HepG2 (cell line): Measurements from ENCODE around the gene GRK3. TPM values are rescaled to one million over a fixed set of nuclear protein-coding genes. Genes with fewer than 3 reads are reported as not detected.

ENCODE experiments used
- ATAC-seq: fragments of 200-7000 bp; cut with Tn5 transposase; 3 replicates; pipeline ENCODE4 v1.9.1; 2020; ENCODE audit warnings: mild to moderate bottlenecking, moderate library complexity
- BruUV-seq: library from RNA; stranded (reverse); fragments of 400-500 nt; replicated peaks from 2 replicates; lab custom pipeline; 2021; lab: Mats Ljungman, UMichigan
- CTCF ChIA-PET: fragments of 300-600 bp; formaldehyde crosslinking; extraction: SDS; loops from one replicate; lab custom pipeline; 2021; ENCODE audit warnings: low total read pairs, inconsistent platforms, low intra/inter-chr PET ratio; lab: Yijun Ruan, JAX
- POLR2A ChIA-PET: fragments of 350-600 bp; sonication (Branson Sonifier 250); formaldehyde crosslinking; loops from one replicate; lab custom pipeline; 2020; ENCODE audit warnings: antibody characterized with exemption, inconsistent platforms; lab: Yijun Ruan, JAX
- DNase-seq: peaks from one replicate; pipeline ENCODE4 v3.0.0-alpha.2; 2015; ENCODE audit warnings: low spot score
- FAIRE-seq: peaks from 3 replicates; lab custom pipeline; 2011; peaks lifted over from hg19 to GRCh38; lab: Jason Lieb, UNC
- H2AFZ ChIP-seq: one replicate; pipeline ENCODE4 v1.6.1; 2011; ENCODE audit warnings: low read length, inconsistent platforms
- H3K27ac ChIP-seq: fragments of 300-600 bp; 3 replicates; pipeline ENCODE4 v1.8.0; 2011; ENCODE audit warnings: mixed run types, mild to moderate bottlenecking, mixed read lengths, low read length, inconsistent platforms; ENCODE audit not compliant: insufficient read depth; ENCODE audit errors: extremely low read length
- H3K27me3 ChIP-seq, 2 experiments: fragments of 200-600 bp in 1 of 2; 2 replicates in 1 of 2; 3 replicates in 1 of 2; pipeline versions ENCODE4 v1.6.0 to v1.8.0; 2011; ENCODE audit warnings: low read length in 2 of 2, mild to moderate bottlenecking in 2 of 2, moderate library complexity in 2 of 2, inconsistent platforms in 1 of 2; ENCODE audit not compliant: insufficient read depth in 2 of 2, control insufficient read depth in 1 of 2
- H3K36me3 ChIP-seq, 2 experiments: fragments of 200-600 bp in 1 of 2; replicated peaks in 1 of 2; 2 replicates in 1 of 2; 3 replicates in 1 of 2; pipeline versions ENCODE4 v1.5.1 to v1.8.0; 2011; ENCODE audit warnings: low read length in 2 of 2, inconsistent platforms in 1 of 2; ENCODE audit not compliant: insufficient read depth in 2 of 2, control insufficient read depth in 1 of 2
- H3K4me1 ChIP-seq: 2 replicates; pipeline ENCODE4 v1.5.1; 2012; ENCODE audit warnings: low read length, inconsistent platforms; ENCODE audit not compliant: insufficient read depth
- H3K4me2 ChIP-seq: 2 replicates; pipeline ENCODE4 v1.6.0; 2011; ENCODE audit warnings: low read depth, low read length, inconsistent platforms
- H3K4me3 ChIP-seq, 3 experiments: fragments of 200-600 bp in 1 of 3; sonication (generic), shearing (Covaris generic) in 1 of 3; replicated peaks in 1 of 3; 2 replicates each; pipeline ENCODE4 v1.5.1; 2011 to 2016; ENCODE audit warnings: low read length in 3 of 3, inconsistent platforms in 2 of 3, low read depth in 2 of 3, mild to moderate bottlenecking in 2 of 3, control low read depth in 1 of 3, mixed read lengths in 1 of 3; ENCODE audit not compliant: insufficient read depth in 1 of 3
- H3K79me2 ChIP-seq: one replicate; pipeline ENCODE4 v1.6.1; 2011; ENCODE audit warnings: low read length, inconsistent platforms; ENCODE audit not compliant: insufficient read depth
- H3K9ac ChIP-seq: 2 replicates; pipeline ENCODE4 v1.6.0; 2011; ENCODE audit warnings: mild to moderate bottlenecking, low read depth, low read length, inconsistent platforms; ENCODE audit not compliant: insufficient read depth
- H3K9me3 ChIP-seq: 2 replicates; pipeline ENCODE4 v1.5.1; 2012; ENCODE audit warnings: mild to moderate bottlenecking, low read length
- H4K20me1 ChIP-seq: 2 replicates; pipeline ENCODE4 v1.6.0; 2011; ENCODE audit warnings: inconsistent platforms, mild to moderate bottlenecking, low read length, moderate library complexity; ENCODE audit not compliant: insufficient read depth
- AKAP8 ChIP-seq: sonication (generic); formaldehyde crosslinking; IDR thresholded peaks from 2 replicates; pipeline ENCODE4 v1.5.1; 2020; ENCODE audit warnings: mild to moderate bottlenecking, missing genetic modification reagents
- ATAD3A ChIP-seq: sonication (generic); formaldehyde crosslinking; IDR thresholded peaks from 2 replicates; pipeline ENCODE4 v1.4.0; 2020; ENCODE audit warnings: missing genetic modification reagents
- IRX3 ChIP-seq: sonication (generic); formaldehyde crosslinking; IDR thresholded peaks from 2 replicates; pipeline ENCODE4 v1.8.1; 2023; ENCODE audit warnings: mild to moderate bottlenecking, low read depth, missing genetic modification reagents, borderline replicate concordance
- MBD4 ChIP-seq: IDR thresholded peaks from 2 replicates; pipeline ENCODE4 v1.6.1; 2012; ENCODE audit warnings: low read length, inconsistent platforms, borderline replicate concordance
- NPAS2 ChIP-seq: sonication (generic); formaldehyde crosslinking; IDR thresholded peaks from 2 replicates; pipeline ENCODE4 v1.8.0; 2022; ENCODE audit warnings: mild to moderate bottlenecking, missing genetic modification reagents, borderline replicate concordance
- WGBS: methylation state at CpG from one replicate; pipeline ENCODE4 v1.1.6; 2017; ENCODE audit warnings: low lambda C conversion rate; 5-methylcytosine and 5-hydroxymethylcytosine counted together
- in situ Hi-C: cut with HindIII; loops from 2 replicates; pipeline ENCODE4 v1.10.0; 2017; ENCODE audit warnings: low pct_unique_long_range_greater_than_20kb; ENCODE audit not compliant: extremely low pct_ligation_motif_present
- intact Hi-C: fragments of 100-400 bp; cut with micrococcal nuclease; formaldehyde crosslinking; loops from one replicate; pipeline ENCODE4 v1.10.0; 2022; ENCODE audit not compliant: unreplicated experiment
- polyA plus RNA-seq, 8 experiments: library from polyadenylated mRNA; depleted of rRNA in 3 of 8; stranded (reverse) in 7 of 8; unstranded in 1 of 8; fragments of >200 nt; fragmentation: Illumina TruSeq in 4 of 8; extraction: Trizol in 4 of 8; gene quantifications; 2 replicates each; pipeline versions ENCODE4 v1.2.1 to v1.2.3, GENCODE V29; 2011 to 2016; ENCODE audit warnings: low read depth in 4 of 8, missing spikeins in 1 of 8, mixed read lengths in 1 of 8; ENCODE audit not compliant: insufficient read depth in 1 of 8
- total RNA-seq, 5 experiments: library from RNA; depleted of rRNA; stranded (reverse); fragments of >200 nt; fragmentation: Illumina TruSeq; extraction: Trizol; gene quantifications; 2 replicates each; pipeline ENCODE4 v1.2.3, GENCODE V29; 2016; ENCODE audit warnings: low read depth in 1 of 5
- TF ChIP-seq, protein P1 (sequence below): fragments of 450-650 bp; IDR thresholded peaks from 2 replicates; pipeline ENCODE4 v1.6.1; 2017; ENCODE audit warnings: mild to moderate bottlenecking
- TF ChIP-seq, protein P2 (sequence below): sonication (generic); formaldehyde crosslinking; conservative IDR thresholded peaks from 2 replicates; pipeline ENCODE4 v1.8.0; 2022; ENCODE audit warnings: low read depth, missing genetic modification reagents
- TF ChIP-seq, protein P3 (sequence below): sonication (generic); formaldehyde crosslinking; IDR thresholded peaks from 2 replicates; pipeline ENCODE4 v1.8.1; 2023; ENCODE audit warnings: missing genetic modification reagents, inconsistent platforms, borderline replicate concordance
- TF ChIP-seq, protein P4 (sequence below): IDR thresholded peaks from 2 replicates; pipeline ENCODE4 v1.6.1; 2016
- TF ChIP-seq, protein P5 (sequence below): sonication (generic); formaldehyde crosslinking; IDR thresholded peaks from 2 replicates; pipeline ENCODE4 v1.4.0; 2020; ENCODE audit warnings: mild to moderate bottlenecking, missing genetic modification reagents
- TF ChIP-seq, protein P6 (sequence below): sonication (generic); formaldehyde crosslinking; IDR thresholded peaks from 2 replicates; pipeline ENCODE4 v1.4.0; 2020; ENCODE audit warnings: missing genetic modification reagents, borderline replicate concordance

Gene GRK3
- total and polyA plus RNA-seq, 2 of the 13 experiments (the other 11 are each of a cell fraction or from before 2014, with no cell fraction given): 8.5 to 16.7 TPM

DNA sequence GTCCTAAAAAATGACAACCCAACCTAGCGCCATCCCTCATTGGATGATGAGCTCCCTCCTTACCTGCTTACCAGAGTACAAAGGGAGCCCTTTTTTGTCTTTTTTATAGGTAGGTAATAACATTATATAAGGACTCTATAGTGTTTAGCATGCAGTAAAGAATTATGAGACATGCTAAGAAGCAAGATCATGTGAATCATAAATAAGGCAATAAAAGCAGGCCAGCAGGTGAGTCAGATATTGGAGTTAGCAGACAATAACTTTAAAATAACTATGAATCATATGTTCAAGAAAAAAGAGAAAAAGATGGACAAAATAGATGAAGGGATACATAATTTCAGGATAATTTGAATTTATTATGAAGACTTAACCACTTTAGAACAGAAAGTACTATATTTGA is 81.5 kb downstream of the GRK3 start:
- in situ Hi-C loops: no loop called here
- intact Hi-C loops: no loop called here
- ATAC-seq (no peak), FAIRE-seq (no peak), DNase-seq (no peak)
- no peaks in the 10 kb centered on the region for H3K79me2 ChIP-seq
- no peaks in the 10 kb centered on the region for H3K36me3 ChIP-seq
- no TSS peak for BruUV-seq
- H2AFZ ChIP-seq: no peak overlapping the region
- H3K9ac ChIP-seq: no peak overlapping the region
- no peak overlapping the region for H3K4me3 ChIP-seq
- CTCF ChIA-PET: no interaction called here
- H3K9me3 ChIP-seq: no peaks in the 10 kb centered on the region
- POLR2A ChIA-PET: no interaction called here
- no peak overlapping the region for H3K27ac ChIP-seq
- H3K27me3 ChIP-seq: no peaks in the 10 kb centered on the region
- peaks cover 5% of the 10 kb centered on the region for H3K4me1 ChIP-seq
- 96% methylated on average over 1 of the region's 1 CpG for WGBS
- H4K20me1 ChIP-seq: no peaks in the 10 kb centered on the region
- no peak overlapping the region for H3K4me2 ChIP-seq
- TF ChIP-seq MBD4 (no peak), AKAP8 (CRISPR knock-in tag) (no peak), ATAD3A (CRISPR knock-in tag) (no peak), NPAS2 (CRISPR knock-in tag) (no peak), IRX3 (CRISPR knock-in tag) (no peak)
- TF ChIP-seq, protein P1, sequence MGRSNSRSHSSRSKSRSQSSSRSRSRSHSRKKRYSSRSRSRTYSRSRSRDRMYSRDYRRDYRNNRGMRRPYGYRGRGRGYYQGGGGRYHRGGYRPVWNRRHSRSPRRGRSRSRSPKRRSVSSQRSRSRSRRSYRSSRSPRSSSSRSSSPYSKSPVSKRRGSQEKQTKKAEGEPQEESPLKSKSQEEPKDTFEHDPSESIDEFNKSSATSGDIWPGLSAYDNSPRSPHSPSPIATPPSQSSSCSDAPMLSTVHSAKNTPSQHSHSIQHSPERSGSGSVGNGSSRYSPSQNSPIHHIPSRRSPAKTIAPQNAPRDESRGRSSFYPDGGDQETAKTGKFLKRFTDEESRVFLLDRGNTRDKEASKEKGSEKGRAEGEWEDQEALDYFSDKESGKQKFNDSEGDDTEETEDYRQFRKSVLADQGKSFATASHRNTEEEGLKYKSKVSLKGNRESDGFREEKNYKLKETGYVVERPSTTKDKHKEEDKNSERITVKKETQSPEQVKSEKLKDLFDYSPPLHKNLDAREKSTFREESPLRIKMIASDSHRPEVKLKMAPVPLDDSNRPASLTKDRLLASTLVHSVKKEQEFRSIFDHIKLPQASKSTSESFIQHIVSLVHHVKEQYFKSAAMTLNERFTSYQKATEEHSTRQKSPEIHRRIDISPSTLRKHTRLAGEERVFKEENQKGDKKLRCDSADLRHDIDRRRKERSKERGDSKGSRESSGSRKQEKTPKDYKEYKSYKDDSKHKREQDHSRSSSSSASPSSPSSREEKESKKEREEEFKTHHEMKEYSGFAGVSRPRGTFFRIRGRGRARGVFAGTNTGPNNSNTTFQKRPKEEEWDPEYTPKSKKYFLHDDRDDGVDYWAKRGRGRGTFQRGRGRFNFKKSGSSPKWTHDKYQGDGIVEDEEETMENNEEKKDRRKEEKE: no peak
- TF ChIP-seq, protein P2, sequence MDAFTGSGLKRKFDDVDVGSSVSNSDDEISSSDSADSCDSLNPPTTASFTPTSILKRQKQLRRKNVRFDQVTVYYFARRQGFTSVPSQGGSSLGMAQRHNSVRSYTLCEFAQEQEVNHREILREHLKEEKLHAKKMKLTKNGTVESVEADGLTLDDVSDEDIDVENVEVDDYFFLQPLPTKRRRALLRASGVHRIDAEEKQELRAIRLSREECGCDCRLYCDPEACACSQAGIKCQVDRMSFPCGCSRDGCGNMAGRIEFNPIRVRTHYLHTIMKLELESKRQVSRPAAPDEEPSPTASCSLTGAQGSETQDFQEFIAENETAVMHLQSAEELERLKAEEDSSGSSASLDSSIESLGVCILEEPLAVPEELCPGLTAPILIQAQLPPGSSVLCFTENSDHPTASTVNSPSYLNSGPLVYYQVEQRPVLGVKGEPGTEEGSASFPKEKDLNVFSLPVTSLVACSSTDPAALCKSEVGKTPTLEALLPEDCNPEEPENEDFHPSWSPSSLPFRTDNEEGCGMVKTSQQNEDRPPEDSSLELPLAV (CRISPR knock-in tag): no peak
- TF ChIP-seq, protein P3, sequence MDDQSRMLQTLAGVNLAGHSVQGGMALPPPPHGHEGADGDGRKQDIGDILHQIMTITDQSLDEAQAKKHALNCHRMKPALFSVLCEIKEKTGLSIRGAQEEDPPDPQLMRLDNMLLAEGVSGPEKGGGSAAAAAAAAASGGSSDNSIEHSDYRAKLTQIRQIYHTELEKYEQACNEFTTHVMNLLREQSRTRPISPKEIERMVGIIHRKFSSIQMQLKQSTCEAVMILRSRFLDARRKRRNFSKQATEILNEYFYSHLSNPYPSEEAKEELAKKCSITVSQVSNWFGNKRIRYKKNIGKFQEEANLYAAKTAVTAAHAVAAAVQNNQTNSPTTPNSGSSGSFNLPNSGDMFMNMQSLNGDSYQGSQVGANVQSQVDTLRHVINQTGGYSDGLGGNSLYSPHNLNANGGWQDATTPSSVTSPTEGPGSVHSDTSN (CRISPR knock-in tag): no peak
- TF ChIP-seq, protein P4, sequence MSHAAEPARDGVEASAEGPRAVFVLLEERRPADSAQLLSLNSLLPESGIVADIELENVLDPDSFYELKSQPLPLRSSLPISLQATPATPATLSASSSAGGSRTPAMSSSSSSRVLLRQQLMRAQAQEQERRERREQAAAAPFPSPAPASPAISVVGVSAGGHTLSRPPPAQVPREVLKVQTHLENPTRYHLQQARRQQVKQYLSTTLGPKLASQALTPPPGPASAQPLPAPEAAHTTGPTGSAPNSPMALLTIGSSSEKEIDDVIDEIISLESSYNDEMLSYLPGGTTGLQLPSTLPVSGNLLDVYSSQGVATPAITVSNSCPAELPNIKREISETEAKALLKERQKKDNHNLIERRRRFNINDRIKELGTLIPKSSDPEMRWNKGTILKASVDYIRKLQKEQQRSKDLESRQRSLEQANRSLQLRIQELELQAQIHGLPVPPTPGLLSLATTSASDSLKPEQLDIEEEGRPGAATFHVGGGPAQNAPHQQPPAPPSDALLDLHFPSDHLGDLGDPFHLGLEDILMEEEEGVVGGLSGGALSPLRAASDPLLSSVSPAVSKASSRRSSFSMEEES (CRISPR knock-in tag): no peak
- TF ChIP-seq, protein P5, sequence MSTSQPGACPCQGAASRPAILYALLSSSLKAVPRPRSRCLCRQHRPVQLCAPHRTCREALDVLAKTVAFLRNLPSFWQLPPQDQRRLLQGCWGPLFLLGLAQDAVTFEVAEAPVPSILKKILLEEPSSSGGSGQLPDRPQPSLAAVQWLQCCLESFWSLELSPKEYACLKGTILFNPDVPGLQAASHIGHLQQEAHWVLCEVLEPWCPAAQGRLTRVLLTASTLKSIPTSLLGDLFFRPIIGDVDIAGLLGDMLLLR (CRISPR knock-in tag): no peak
- TF ChIP-seq, protein P6, sequence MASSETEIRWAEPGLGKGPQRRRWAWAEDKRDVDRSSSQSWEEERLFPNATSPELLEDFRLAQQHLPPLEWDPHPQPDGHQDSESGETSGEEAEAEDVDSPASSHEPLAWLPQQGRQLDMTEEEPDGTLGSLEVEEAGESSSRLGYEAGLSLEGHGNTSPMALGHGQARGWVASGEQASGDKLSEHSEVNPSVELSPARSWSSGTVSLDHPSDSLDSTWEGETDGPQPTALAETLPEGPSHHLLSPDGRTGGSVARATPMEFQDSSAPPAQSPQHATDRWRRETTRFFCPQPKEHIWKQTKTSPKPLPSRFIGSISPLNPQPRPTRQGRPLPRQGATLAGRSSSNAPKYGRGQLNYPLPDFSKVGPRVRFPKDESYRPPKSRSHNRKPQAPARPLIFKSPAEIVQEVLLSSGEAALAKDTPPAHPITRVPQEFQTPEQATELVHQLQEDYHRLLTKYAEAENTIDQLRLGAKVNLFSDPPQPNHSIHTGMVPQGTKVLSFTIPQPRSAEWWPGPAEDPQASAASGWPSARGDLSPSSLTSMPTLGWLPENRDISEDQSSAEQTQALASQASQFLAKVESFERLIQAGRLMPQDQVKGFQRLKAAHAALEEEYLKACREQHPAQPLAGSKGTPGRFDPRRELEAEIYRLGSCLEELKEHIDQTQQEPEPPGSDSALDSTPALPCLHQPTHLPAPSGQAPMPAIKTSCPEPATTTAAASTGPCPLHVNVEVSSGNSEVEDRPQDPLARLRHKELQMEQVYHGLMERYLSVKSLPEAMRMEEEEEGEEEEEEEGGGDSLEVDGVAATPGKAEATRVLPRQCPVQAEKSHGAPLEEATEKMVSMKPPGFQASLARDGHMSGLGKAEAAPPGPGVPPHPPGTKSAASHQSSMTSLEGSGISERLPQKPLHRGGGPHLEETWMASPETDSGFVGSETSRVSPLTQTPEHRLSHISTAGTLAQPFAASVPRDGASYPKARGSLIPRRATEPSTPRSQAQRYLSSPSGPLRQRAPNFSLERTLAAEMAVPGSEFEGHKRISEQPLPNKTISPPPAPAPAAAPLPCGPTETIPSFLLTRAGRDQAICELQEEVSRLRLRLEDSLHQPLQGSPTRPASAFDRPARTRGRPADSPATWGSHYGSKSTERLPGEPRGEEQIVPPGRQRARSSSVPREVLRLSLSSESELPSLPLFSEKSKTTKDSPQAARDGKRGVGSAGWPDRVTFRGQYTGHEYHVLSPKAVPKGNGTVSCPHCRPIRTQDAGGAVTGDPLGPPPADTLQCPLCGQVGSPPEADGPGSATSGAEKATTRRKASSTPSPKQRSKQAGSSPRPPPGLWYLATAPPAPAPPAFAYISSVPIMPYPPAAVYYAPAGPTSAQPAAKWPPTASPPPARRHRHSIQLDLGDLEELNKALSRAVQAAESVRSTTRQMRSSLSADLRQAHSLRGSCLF: no peak
